Endothelial cell of umbilical vein (primary cell): ENCODE measurements around the gene TXNRD2. TPM values are rescaled to one million over a fixed set of nuclear protein-coding genes. Genes with fewer than 3 reads are reported as not detected.

Experiments
- BruUV-seq: library from RNA; stranded (reverse); fragments of 400-500 nt; replicated peaks from 2 replicates; lab custom pipeline; 2021; lab: Mats Ljungman, UMichigan
- CTCF ChIA-PET: fragments of 300-600, 350-600 bp; sonication (Branson Sonifier 250); formaldehyde crosslinking; loops from one replicate; lab custom pipeline; 2021; ENCODE audit warnings: antibody characterized with exemption, inconsistent platforms; lab: Charles Lee
- POLR2A ChIA-PET: fragments of 300-600, 350-600 bp; sonication (Branson Sonifier 250); formaldehyde crosslinking; loops from one replicate; lab custom pipeline; 2021; ENCODE audit warnings: antibody characterized with exemption, inconsistent platforms; lab: Charles Lee
- DNase-seq: peaks from one replicate; pipeline ENCODE4 v3.0.0-alpha.2; 2011; ENCODE audit warnings: low read depth, low spot score
- FAIRE-seq: peaks from 2 replicates; lab custom pipeline; 2011; peaks lifted over from hg19 to GRCh38; lab: Jason Lieb, UNC
- H2AFZ ChIP-seq: 2 replicates; pipeline ENCODE4 v1.6.0; 2012; ENCODE audit warnings: low read depth, low read length, control low read depth, inconsistent platforms
- H3K27ac ChIP-seq: 2 replicates; pipeline ENCODE4 v1.5.1; 2011; ENCODE audit warnings: low read depth, mild to moderate bottlenecking, control low read depth, low read length, moderate library complexity; ENCODE audit not compliant: insufficient read depth
- H3K27me3 ChIP-seq, 2 experiments: 2 replicates each; pipeline versions ENCODE4 v1.6.0 to v1.6.1; 2011; ENCODE audit warnings: low read length in 2 of 2, mixed read lengths in 1 of 2; ENCODE audit not compliant: control insufficient read depth in 2 of 2, insufficient read depth in 2 of 2
- H3K36me3 ChIP-seq, 2 experiments: 2 replicates in 1 of 2; 3 replicates in 1 of 2; pipeline ENCODE4 v1.5.1; 2011; ENCODE audit warnings: low read length in 2 of 2, mild to moderate bottlenecking in 1 of 2, moderate library complexity in 1 of 2; ENCODE audit not compliant: control insufficient read depth in 2 of 2, insufficient read depth in 2 of 2; ENCODE audit errors: extremely low read depth in 1 of 2
- H3K4me1 ChIP-seq: 3 replicates; pipeline ENCODE4 v1.5.1; 2011; ENCODE audit warnings: mild to moderate bottlenecking, low read length; ENCODE audit not compliant: control insufficient read depth, insufficient read depth; ENCODE audit errors: extremely low read depth
- H3K4me2 ChIP-seq: 2 replicates; pipeline ENCODE4 v1.6.1; 2011; ENCODE audit warnings: low read length, control low read depth, mixed read lengths; ENCODE audit not compliant: insufficient read depth
- H3K4me3 ChIP-seq, 3 experiments: fragments of 200-600 bp in 1 of 3; sonication (generic), shearing (Covaris generic) in 1 of 3; replicated peaks in 1 of 3; 2 replicates each; pipeline ENCODE4 v1.5.1; 2011 to 2016; ENCODE audit warnings: control low read depth in 3 of 3, low read length in 3 of 3, mild to moderate bottlenecking in 2 of 3, inconsistent platforms in 1 of 3, low read depth in 1 of 3, moderate library complexity in 1 of 3; ENCODE audit not compliant: insufficient read depth in 1 of 3
- H3K79me2 ChIP-seq: 2 replicates; pipeline ENCODE4 v1.6.0; 2012; ENCODE audit warnings: low read length, inconsistent platforms; ENCODE audit not compliant: control insufficient read depth, insufficient read depth
- H3K9ac ChIP-seq: replicated peaks from 2 replicates; pipeline ENCODE3; 2011; ENCODE audit warnings: low read length, control low read depth; ENCODE audit not compliant: insufficient read depth; ENCODE audit errors: extremely low read depth
- H3K9me1 ChIP-seq: replicated peaks from 3 replicates; pipeline ENCODE4 v1.6.0; 2011; ENCODE audit warnings: mild to moderate bottlenecking, low read length; ENCODE audit not compliant: control insufficient read depth, insufficient read depth; ENCODE audit errors: extremely low read depth
- H3K9me3 ChIP-seq: replicated peaks from 2 replicates; pipeline ENCODE4 v1.5.1; 2012; ENCODE audit warnings: low read length, inconsistent platforms; ENCODE audit not compliant: control insufficient read depth, insufficient read depth
- H4K20me1 ChIP-seq: replicated peaks from 2 replicates; pipeline ENCODE3; 2011; ENCODE audit warnings: mild to moderate bottlenecking, low read length; ENCODE audit not compliant: control insufficient read depth, insufficient read depth; ENCODE audit errors: extremely low read depth
- EZH2 ChIP-seq: IDR thresholded peaks from 2 replicates; pipeline ENCODE4 v1.6.1; 2012; ENCODE audit warnings: borderline replicate concordance, low read depth, mild to moderate bottlenecking, moderate library complexity, low read length, inconsistent platforms; ENCODE audit not compliant: severe bottlenecking
- FOS ChIP-seq: IDR thresholded peaks from 2 replicates; pipeline ENCODE4 v1.6.1; 2011; ENCODE audit warnings: mild to moderate bottlenecking, low read length, moderate library complexity, borderline replicate concordance; ENCODE audit not compliant: insufficient read depth
- GATA2 ChIP-seq: IDR thresholded peaks from 2 replicates; pipeline ENCODE4 v1.7.0; 2011; ENCODE audit warnings: low read depth, mild to moderate bottlenecking, moderate library complexity, mixed read lengths, low read length; ENCODE audit not compliant: insufficient read length, insufficient read depth
- JUN ChIP-seq: IDR thresholded peaks from 2 replicates; pipeline ENCODE4 v1.6.1; 2011; ENCODE audit warnings: borderline replicate concordance, low read depth; ENCODE audit not compliant: insufficient read length, insufficient read depth
- MYC ChIP-seq: IDR thresholded peaks from one replicate; pipeline ENCODE4 v1.6.1; 2011; ENCODE audit warnings: mild to moderate bottlenecking, low read depth, low read length
- POLR2A ChIP-seq: IDR thresholded peaks from 2 replicates; pipeline ENCODE4 v1.6.1; 2012; ENCODE audit warnings: low read depth, mild to moderate bottlenecking, control low read depth, low read length
- POLR2AphosphoS5 ChIP-seq: IDR thresholded peaks from 2 replicates; pipeline ENCODE4 v1.6.1; 2012; ENCODE audit warnings: low read depth, mild to moderate bottlenecking, control low read depth, low read length, moderate library complexity; ENCODE audit not compliant: insufficient read depth
- dilution Hi-C: fragments of 300-500 bp; cut with MboI; formaldehyde crosslinking; loops from one replicate; pipeline ENCODE4 v1.15.0; 2019; ENCODE audit warnings: low sequenced_read_pairs; ENCODE audit not compliant: extremely low pct_ligation_motif_present
- intact Hi-C: fragments of 100-400 bp; cut with micrococcal nuclease; formaldehyde crosslinking; loops from one replicate; pipeline ENCODE4 v1.10.0; 2022
- polyA plus RNA-seq, 4 experiments: library from polyadenylated mRNA; depleted of rRNA in 3 of 4; stranded (reverse) in 3 of 4; unstranded in 1 of 4; fragments of >200 nt; gene quantifications; 2 replicates each; pipeline versions ENCODE4 v1.2.1 to v1.2.3, GENCODE V29; 2011 to 2012; ENCODE audit warnings: missing spikeins in 1 of 4
- total RNA-seq: library from RNA; stranded (reverse); gene quantifications from 2 replicates; pipeline ENCODE4 v1.2.3, GENCODE V29; 2021
- TF ChIP-seq, protein P1 (sequence below): IDR thresholded peaks from 2 replicates; pipeline ENCODE4 v1.6.1; 2011; ENCODE audit not compliant: insufficient read depth, insufficient read length
- TF ChIP-seq, protein P2 (sequence below), 2 donors: IDR thresholded peaks; 1 replicate in 1 of 2; 2 replicates in 1 of 2; pipeline ENCODE4 v1.5.1; 2011; ENCODE audit warnings: low read length in 2 of 2, mild to moderate bottlenecking in 2 of 2, moderate library complexity in 2 of 2, control low read depth in 1 of 2, inconsistent platforms in 1 of 2, low read depth in 1 of 2; ENCODE audit not compliant: insufficient read depth in 1 of 2; ENCODE audit errors: extremely low read depth in 1 of 2

TXNRD2 gene
- total and polyA plus RNA-seq, 2 donors (not counting 3 experiments of a cell fraction or from before 2014, with no cell fraction given) = 211 to 440 TPM

DNA sequence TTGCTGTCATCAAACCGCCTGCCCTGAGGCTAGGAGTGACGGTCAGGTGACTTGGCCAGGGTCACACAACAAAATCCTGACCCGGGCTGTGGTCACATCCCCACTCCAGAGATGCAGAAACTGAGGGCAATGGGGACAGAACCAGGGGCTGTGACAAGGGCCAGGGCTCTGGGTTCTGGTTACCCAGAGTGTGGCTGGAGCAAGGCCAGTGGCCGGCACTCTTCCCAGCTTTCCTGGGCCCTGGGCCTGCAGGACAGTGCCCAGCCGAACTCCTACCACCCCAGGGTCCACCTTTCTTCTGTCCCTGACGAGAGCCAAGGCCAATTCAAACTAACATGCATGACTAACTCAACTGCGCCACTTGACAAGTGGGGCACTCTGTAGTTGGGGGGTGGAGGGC is 39.1 kb upstream of the TXNRD2 start:
- no peak overlapping the region for H3K27ac ChIP-seq
- TF ChIP-seq POLR2A = no peak
- TF ChIP-seq MYC = no peak
- no peak for TF ChIP-seq JUN
- TF ChIP-seq, protein P1, sequence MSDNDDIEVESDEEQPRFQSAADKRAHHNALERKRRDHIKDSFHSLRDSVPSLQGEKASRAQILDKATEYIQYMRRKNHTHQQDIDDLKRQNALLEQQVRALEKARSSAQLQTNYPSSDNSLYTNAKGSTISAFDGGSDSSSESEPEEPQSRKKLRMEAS = no peak
- TF ChIP-seq, protein P2, sequence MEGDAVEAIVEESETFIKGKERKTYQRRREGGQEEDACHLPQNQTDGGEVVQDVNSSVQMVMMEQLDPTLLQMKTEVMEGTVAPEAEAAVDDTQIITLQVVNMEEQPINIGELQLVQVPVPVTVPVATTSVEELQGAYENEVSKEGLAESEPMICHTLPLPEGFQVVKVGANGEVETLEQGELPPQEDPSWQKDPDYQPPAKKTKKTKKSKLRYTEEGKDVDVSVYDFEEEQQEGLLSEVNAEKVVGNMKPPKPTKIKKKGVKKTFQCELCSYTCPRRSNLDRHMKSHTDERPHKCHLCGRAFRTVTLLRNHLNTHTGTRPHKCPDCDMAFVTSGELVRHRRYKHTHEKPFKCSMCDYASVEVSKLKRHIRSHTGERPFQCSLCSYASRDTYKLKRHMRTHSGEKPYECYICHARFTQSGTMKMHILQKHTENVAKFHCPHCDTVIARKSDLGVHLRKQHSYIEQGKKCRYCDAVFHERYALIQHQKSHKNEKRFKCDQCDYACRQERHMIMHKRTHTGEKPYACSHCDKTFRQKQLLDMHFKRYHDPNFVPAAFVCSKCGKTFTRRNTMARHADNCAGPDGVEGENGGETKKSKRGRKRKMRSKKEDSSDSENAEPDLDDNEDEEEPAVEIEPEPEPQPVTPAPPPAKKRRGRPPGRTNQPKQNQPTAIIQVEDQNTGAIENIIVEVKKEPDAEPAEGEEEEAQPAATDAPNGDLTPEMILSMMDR (IDR thresholded peaks at IDR 0.05; ENCODE audit: extremely low read depth in 1 of 2, insufficient read depth in 1 of 2, low read depth in 1 of 2, low read length in 2 of 2) = no peak
- no peak for TF ChIP-seq POLR2AphosphoS5
- no peak for TF ChIP-seq FOS
- TF ChIP-seq EZH2 = no peak
- TF ChIP-seq GATA2 = no peak
- no peaks in the 10 kb centered on the region for H3K9me1 ChIP-seq
- intact Hi-C loops = no loop called here
- H3K4me1 ChIP-seq = peaks cover 26% of the 10 kb centered on the region
- ChIA-PET POLR2A (no interaction called here), CTCF (interaction anchor here (1.2 to 4.6 kb wide), 2 partner anchors 32 to 35 kb away, joined by 3 to 26 read pairs; no protein-coding TSS in a partner anchor)
- H4K20me1 ChIP-seq = no peaks in the 10 kb centered on the region
- DNase-seq = no peak
- dilution Hi-C loops = no loop called here
- H3K4me3 ChIP-seq = no peak overlapping the region
- no peak for FAIRE-seq
- H3K4me2 ChIP-seq = no peak overlapping the region
- peaks cover 4 to 45% of the 10 kb centered on the region in 2 experiments for H3K36me3 ChIP-seq
- no peak overlapping the region for H3K9ac ChIP-seq
- no TSS peak for BruUV-seq
- H3K79me2 ChIP-seq = peaks cover 9% of the 10 kb centered on the region
- H3K27me3 ChIP-seq = no peaks in the 10 kb centered on the region
- H2AFZ ChIP-seq = no peak overlapping the region
- no peaks in the 10 kb centered on the region for H3K9me3 ChIP-seq
